Measurements from ENCODE around the gene DST.

DNA sequence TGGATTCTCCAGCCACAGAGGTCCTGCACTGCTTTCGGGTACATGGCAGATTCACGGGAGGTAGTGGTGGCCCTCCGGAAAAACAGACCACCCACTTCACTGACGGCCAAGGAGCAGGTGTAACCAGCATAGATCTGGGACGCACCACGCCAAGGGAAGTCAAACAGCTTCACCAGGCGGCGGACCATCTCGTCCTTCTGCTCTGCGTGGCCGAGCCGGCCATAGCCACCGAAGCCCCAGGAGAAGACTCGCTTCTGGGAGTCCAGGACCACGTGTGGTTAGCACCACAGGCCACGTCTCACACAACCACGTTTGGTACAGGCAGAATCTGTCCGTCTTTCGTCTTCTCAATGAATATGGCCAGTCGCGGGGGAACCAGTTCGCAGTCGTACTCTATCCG, 210.5 kb downstream of the DST start:
- TF ChIP-seq, protein P1, sequence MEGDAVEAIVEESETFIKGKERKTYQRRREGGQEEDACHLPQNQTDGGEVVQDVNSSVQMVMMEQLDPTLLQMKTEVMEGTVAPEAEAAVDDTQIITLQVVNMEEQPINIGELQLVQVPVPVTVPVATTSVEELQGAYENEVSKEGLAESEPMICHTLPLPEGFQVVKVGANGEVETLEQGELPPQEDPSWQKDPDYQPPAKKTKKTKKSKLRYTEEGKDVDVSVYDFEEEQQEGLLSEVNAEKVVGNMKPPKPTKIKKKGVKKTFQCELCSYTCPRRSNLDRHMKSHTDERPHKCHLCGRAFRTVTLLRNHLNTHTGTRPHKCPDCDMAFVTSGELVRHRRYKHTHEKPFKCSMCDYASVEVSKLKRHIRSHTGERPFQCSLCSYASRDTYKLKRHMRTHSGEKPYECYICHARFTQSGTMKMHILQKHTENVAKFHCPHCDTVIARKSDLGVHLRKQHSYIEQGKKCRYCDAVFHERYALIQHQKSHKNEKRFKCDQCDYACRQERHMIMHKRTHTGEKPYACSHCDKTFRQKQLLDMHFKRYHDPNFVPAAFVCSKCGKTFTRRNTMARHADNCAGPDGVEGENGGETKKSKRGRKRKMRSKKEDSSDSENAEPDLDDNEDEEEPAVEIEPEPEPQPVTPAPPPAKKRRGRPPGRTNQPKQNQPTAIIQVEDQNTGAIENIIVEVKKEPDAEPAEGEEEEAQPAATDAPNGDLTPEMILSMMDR (IDR thresholded peaks at IDR 0.05; ENCODE audit: insufficient read depth, low read depth, low read length), result no peak
- TF ChIP-seq EZH2 (IDR thresholded peaks at IDR 0.05; ENCODE audit: insufficient read depth, low read length), result no peak

All from astrocyte (in vitro differentiated cells and primary cell).